ENCODE measurements around the gene SCNM1. TPM values are rescaled to one million over a fixed set of nuclear protein-coding genes. Genes with fewer than 3 reads are reported as not detected.
A peak's percentile ranks its signal among the peaks of the same experiment; 100 is the strongest.

The SCNM1 gene
- total RNA-seq, 1 donor from 2014 or later = 49.8 TPM

- H3K27me3 Mint-ChIP-seq (ENCODE audit: unreplicated experiment) = no peaks in the 10 kb centered on the region
- peaks cover 3% of the 10 kb centered on the region for H3K36me3 Mint-ChIP-seq (ENCODE audit: unreplicated experiment)
- peak overlapping the region; percentile 94 for H3K27ac Mint-ChIP-seq (ENCODE audit: unreplicated experiment)
- no peak for DNase-seq (ENCODE audit: extremely low spot score, unreplicated experiment)
- peaks cover 35% of the 10 kb centered on the region for H3K4me1 Mint-ChIP-seq (ENCODE audit: unreplicated experiment)
- no peaks in the 10 kb centered on the region for H3K9me3 Mint-ChIP-seq (ENCODE audit: unreplicated experiment)
- H3K4me3 Mint-ChIP-seq (ENCODE audit: unreplicated experiment) = peak overlapping the region; percentile 89
- no peak for TF ChIP-seq CTCF (IDR thresholded peaks at IDR 0.05)
These were observed 18.8 kb upstream of the SCNM1 start for GRCh38 chr1:151147132-151147503.

GRCh38 chr1:151147665-151148064, 18.3 kb upstream of the SCNM1 start:
- no peak for DNase-seq (ENCODE audit: extremely low spot score, unreplicated experiment)
- Mint-ChIP-seq H3K27me3 (ENCODE audit: unreplicated experiment) (no peaks in the 10 kb centered on the region), H3K36me3 (ENCODE audit: unreplicated experiment) (peaks cover 3% of the 10 kb centered on the region), H3K4me3 (ENCODE audit: unreplicated experiment) (no peak overlapping the region), H3K9me3 (ENCODE audit: unreplicated experiment) (no peaks in the 10 kb centered on the region), H3K4me1 (ENCODE audit: unreplicated experiment) (peaks cover 35% of the 10 kb centered on the region), H3K27ac (ENCODE audit: unreplicated experiment) (peak overlapping the region; percentile 94)
- no peak for TF ChIP-seq CTCF (IDR thresholded peaks at IDR 0.05)

GRCh38 chr1:151156515-151156819, 9.5 kb upstream of the SCNM1 start, which contains the start of gene TNFAIP8L2:
TSS of gene TNFAIP8L2 (plus strand) at chr1:151156649. CDS start at chr1:151158698, 2,049 bp downstream.
- no peaks in the 10 kb centered on the region for H3K27me3 Mint-ChIP-seq (ENCODE audit: unreplicated experiment)
- no peak for DNase-seq (ENCODE audit: extremely low spot score, unreplicated experiment)
- peaks cover 19% of the 10 kb centered on the region for H3K36me3 Mint-ChIP-seq (ENCODE audit: unreplicated experiment)
- no peak for TF ChIP-seq CTCF (IDR thresholded peaks at IDR 0.05)
- H3K4me3 Mint-ChIP-seq (ENCODE audit: unreplicated experiment) = no peak within 1 kb of the TSS
- no peak within 1 kb of the TSS for H3K27ac Mint-ChIP-seq (ENCODE audit: unreplicated experiment)
- H3K9me3 Mint-ChIP-seq (ENCODE audit: unreplicated experiment) = no peaks in the 10 kb centered on the region
- no peaks in the 10 kb centered on the region for H3K4me1 Mint-ChIP-seq (ENCODE audit: unreplicated experiment)

- no peaks in the 10 kb centered on the region for H3K4me1 Mint-ChIP-seq (ENCODE audit: unreplicated experiment)
- H3K4me3 Mint-ChIP-seq (ENCODE audit: unreplicated experiment) = no peak overlapping the region
- no peak for DNase-seq (ENCODE audit: extremely low spot score, unreplicated experiment)
- no peak for TF ChIP-seq CTCF (IDR thresholded peaks at IDR 0.05)
- H3K27ac Mint-ChIP-seq (ENCODE audit: unreplicated experiment) = no peak overlapping the region
- no peaks in the 10 kb centered on the region for H3K9me3 Mint-ChIP-seq (ENCODE audit: unreplicated experiment)
- peaks cover 22% of the 10 kb centered on the region for H3K36me3 Mint-ChIP-seq (ENCODE audit: unreplicated experiment)
- no peaks in the 10 kb centered on the region for H3K27me3 Mint-ChIP-seq (ENCODE audit: unreplicated experiment)
These were observed 8.8 kb upstream of the SCNM1 start for GRCh38 chr1:151157067-151157531.

GRCh38 chr1:151158326-151158725, 7.6 kb upstream of the SCNM1 start:
- peaks cover 22% of the 10 kb centered on the region for H3K36me3 Mint-ChIP-seq (ENCODE audit: unreplicated experiment)
- H3K4me1 Mint-ChIP-seq (ENCODE audit: unreplicated experiment) = peaks cover 2% of the 10 kb centered on the region
- H3K9me3 Mint-ChIP-seq (ENCODE audit: unreplicated experiment) = no peaks in the 10 kb centered on the region
- H3K27me3 Mint-ChIP-seq (ENCODE audit: unreplicated experiment) = no peaks in the 10 kb centered on the region
- no peak for TF ChIP-seq CTCF (IDR thresholded peaks at IDR 0.05)
- H3K27ac Mint-ChIP-seq (ENCODE audit: unreplicated experiment) = no peak overlapping the region
- DNase-seq (ENCODE audit: extremely low spot score, unreplicated experiment) = no peak
- no peak overlapping the region for H3K4me3 Mint-ChIP-seq (ENCODE audit: unreplicated experiment)

Measured in osteocyte (in vitro differentiated cells).